Activated T-cell treated with anti-CD3 and anti-CD28 coated beads, Interleukin-2, amount 50 U/mL, for 4 hours (primary cell): Measurements from ENCODE around the gene ADGRG3. TPM values are rescaled to one million over a fixed set of nuclear protein-coding genes. Genes with fewer than 3 reads are reported as not detected.
A peak's percentile ranks its signal among the peaks of the same experiment; 100 is the strongest.
"Not testable (repeated sequence)": the region's sequence is repeated elsewhere in the genome, so short reads cannot be mapped to it uniquely, and the experiment has no call there.

Experiments used
- ATAC-seq, 2 donors: fragments of 200-7000 bp; cut with Tn5 transposase; one replicate each; pipeline ENCODE4 v1.10.0; 2021
- DNase-seq: peaks from one replicate; pipeline ENCODE4 v3.0.0-alpha.2; 2020
- H3K27me3 Mint-ChIP-seq: one replicate; pipeline ENCODE4 v1.8.0; 2021; ENCODE audit warnings: low read depth, mixed read lengths
- H3K36me3 Mint-ChIP-seq: one replicate; pipeline ENCODE4 v1.8.0; 2022; ENCODE audit warnings: mixed read lengths; ENCODE audit not compliant: insufficient read depth
- H3K4me1 Mint-ChIP-seq: one replicate; pipeline ENCODE4 v1.8.0; 2021; ENCODE audit warnings: low read depth, mixed read lengths
- H3K4me3 Mint-ChIP-seq: one replicate; pipeline ENCODE4 v1.8.0; 2021; ENCODE audit warnings: mild to moderate bottlenecking, moderate library complexity, mixed read lengths
- H3K9me3 Mint-ChIP-seq: one replicate; pipeline ENCODE4 v1.8.0; 2021; ENCODE audit warnings: mixed read lengths
- total RNA-seq, 3 donors: library from RNA; stranded (reverse); gene quantifications; one replicate each; pipeline ENCODE4 v1.2.1, GENCODE V29; 2021

The ADGRG3 gene
- total RNA-seq, 3 donors from 2014 or later = not detected

DNA sequence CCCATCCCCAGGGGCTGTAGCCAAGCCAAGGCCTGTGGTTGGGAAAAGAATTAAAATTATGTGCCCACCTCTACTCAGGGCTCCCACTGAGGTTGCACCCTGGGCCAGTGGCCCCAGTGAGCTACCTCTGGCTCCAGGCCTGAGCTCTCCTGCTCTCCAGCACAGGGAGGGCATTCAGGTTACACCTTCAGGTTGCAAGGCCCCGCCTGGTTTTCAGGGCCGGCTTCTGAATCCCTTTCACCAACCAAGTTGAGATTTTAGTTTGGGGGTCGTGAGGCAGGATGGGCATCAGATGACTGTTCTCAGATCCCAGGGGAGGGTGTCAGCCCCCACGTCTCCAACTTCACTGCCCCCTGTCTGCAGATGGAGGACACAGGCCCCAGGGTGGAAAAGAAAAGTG lies 59.5 kb downstream of the ADGRG3 start:
- H3K36me3 Mint-ChIP-seq = peaks cover under 1% of the 10 kb centered on the region
- ATAC-seq (no peak), DNase-seq (no peak)
- no peaks in the 10 kb centered on the region for H3K4me1 Mint-ChIP-seq
- H3K9me3 Mint-ChIP-seq = peaks cover 2% of the 10 kb centered on the region
- H3K4me3 Mint-ChIP-seq = no peak overlapping the region
- H3K27me3 Mint-ChIP-seq = no peaks in the 10 kb centered on the region

DNA sequence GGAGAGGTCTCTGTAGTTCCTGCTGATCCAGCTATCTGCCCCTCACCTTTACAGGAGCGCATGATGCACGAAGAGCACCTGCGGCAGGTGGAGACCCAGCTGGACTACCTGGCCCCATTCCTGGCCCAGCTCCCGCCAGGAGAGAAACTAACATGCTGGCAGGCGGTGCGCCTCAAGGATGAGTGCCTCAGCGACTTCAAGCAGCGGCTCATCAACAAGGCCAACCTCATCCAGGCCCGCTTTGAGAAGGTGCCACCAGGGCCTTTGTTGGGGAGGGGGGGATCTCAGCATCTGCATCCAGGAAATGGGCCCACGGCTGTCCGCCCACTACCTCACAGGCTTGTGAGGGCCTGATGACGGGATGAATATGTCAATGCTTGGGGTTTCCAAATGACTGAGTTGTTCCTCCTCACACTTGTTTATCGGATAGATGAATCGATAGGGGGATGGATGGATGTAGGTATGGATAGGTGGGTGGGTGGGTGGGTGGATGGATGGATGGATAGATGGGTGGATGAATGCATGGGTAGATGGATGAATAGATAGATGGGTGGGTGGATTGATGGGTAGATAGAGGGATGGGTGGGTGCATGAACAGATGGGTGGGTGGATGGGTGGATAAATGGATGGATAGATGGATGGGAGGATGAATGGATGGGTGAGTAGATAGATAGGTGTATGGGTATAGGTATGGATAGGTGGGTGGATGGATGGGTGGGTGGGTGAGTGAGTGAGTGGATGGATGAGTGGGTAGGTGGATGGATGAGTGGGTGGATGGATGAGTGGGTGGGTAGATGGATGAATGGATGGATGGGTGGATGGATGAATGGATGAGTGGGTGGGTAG lies 60.5 kb downstream of the ADGRG3 start:
- DNase-seq (no peak), ATAC-seq (peak in 1 of 2 donors; percentile 46)
- Mint-ChIP-seq H3K4me1 (no peaks in the 10 kb centered on the region), H3K27me3 (no peaks in the 10 kb centered on the region), H3K4me3 (no peak overlapping the region), H3K36me3 (peaks cover 8% of the 10 kb centered on the region), H3K9me3 (peaks cover 11% of the 10 kb centered on the region)

DNA sequence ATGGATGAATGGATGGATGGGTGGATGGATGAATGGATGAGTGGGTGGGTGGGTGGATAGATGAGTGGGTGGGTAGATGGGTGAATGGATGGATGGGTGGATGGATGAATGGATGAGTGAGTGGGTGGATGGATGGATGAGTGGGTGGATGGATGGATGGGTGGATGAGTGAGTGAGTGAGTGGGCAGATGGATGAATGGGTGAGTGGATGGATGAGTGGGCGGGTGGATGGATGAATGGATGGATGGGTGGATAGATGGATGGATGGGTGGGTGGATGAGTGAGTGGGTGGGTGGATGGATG lies 61.0 kb downstream of the ADGRG3 start:
- Mint-ChIP-seq H3K27me3 (no peaks in the 10 kb centered on the region), H3K9me3 (peaks cover 11% of the 10 kb centered on the region), H3K36me3 (peaks cover 8% of the 10 kb centered on the region), H3K4me3 (no peak overlapping the region), H3K4me1 (no peaks in the 10 kb centered on the region)
- no peak for ATAC-seq
- DNase-seq = no peak

DNA sequence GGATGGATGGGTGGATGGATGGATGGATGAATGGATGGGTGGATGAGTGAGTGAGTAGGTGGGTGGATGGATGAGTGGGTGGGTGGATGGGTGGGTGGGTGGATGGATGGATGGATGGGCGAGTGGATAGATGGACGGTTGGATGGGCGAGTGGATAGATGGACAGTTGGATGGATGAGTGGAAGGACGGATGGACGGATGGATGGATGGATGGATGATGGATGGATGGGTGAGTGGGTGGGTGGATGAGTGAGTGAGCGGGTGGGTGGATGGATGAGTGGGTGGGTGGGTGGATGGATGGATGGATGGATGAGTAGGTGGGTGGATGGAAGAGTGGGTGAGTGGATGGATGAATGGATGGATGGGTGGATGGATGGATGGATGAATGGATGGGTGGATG lies 61.7 kb downstream of the ADGRG3 start:
- not testable (repeated sequence) for H3K4me3 Mint-ChIP-seq, DNase-seq, H3K4me1 Mint-ChIP-seq, H3K27me3 Mint-ChIP-seq, H3K36me3 Mint-ChIP-seq, ATAC-seq
- peaks cover 11% of the 10 kb centered on the region for H3K9me3 Mint-ChIP-seq

DNA sequence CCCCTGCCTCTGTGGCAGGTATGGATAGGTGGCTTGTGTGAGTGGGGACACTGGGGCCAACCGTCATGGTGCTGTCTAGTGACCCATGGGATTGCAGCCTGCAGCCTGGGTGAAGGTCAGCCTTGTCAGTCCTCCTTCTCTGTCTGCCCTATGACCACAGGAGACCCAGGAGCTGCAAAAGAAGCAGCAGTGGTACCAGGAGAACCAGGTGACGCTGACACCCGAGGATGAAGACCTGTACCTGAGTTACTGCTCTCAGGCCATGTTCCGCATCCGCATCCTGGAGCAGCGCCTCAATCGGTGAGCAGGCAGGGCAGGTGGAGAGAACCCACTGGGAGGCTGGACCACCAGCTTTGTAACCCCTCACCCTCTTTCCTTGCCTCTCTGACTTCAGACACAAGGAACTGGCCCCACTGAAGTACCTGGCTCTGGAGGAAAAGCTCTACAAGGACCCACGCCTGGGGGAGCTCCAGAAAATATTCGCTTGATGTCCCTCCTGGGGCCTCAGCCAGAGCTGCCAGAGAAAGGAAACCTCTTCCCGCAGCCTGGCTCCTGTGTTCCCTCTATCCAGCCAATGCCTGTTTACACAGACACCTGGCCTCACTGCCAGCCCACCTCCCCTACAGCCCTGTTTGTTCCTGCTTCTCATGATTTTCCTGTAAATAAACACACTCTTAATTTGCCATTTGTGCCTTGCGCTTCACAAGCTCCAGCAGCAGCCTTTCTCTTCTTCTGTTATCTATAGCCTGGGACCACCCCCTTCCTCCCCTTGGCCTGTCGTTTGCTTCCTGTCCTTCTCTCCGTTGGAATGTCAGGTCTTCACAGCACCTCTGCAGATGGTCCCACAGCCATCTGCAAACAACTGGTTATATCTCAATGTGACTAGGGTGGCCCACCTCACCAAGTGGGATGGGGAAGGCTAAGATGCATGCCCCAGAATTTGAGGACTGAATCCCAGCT lies 62.9 kb downstream of the ADGRG3 start:
- Mint-ChIP-seq H3K4me1 (peaks cover 7% of the 10 kb centered on the region), H3K4me3 (no peak overlapping the region), H3K36me3 (peaks cover 8% of the 10 kb centered on the region), H3K27me3 (no peaks in the 10 kb centered on the region), H3K9me3 (peaks cover 11% of the 10 kb centered on the region)
- ATAC-seq (no peak), DNase-seq (no peak)

DNA sequence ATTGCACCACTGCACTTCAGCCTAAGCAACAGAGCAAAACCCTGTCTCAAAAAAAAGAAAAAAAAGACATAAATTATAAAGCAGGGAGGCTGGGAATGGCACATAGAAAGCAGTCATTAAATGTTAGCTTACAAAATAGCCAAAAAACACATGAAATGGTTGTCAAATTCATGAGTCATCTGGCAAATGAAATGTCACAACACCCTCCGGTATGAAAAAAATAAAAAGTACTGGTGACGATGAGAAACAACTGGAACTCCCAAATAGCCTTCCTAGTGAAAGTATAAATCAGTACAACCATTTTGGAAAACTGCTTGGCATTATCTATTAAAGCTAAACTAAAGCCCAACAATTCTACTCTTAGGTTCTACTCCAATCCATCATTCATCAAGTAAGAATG lies 63.9 kb downstream of the ADGRG3 start:
- no peak overlapping the region for H3K4me3 Mint-ChIP-seq
- no peaks in the 10 kb centered on the region for H3K27me3 Mint-ChIP-seq
- H3K36me3 Mint-ChIP-seq = peaks cover 8% of the 10 kb centered on the region
- peaks cover 16% of the 10 kb centered on the region for H3K4me1 Mint-ChIP-seq
- peaks cover 11% of the 10 kb centered on the region for H3K9me3 Mint-ChIP-seq
- no peak for ATAC-seq
- DNase-seq = no peak

DNA sequence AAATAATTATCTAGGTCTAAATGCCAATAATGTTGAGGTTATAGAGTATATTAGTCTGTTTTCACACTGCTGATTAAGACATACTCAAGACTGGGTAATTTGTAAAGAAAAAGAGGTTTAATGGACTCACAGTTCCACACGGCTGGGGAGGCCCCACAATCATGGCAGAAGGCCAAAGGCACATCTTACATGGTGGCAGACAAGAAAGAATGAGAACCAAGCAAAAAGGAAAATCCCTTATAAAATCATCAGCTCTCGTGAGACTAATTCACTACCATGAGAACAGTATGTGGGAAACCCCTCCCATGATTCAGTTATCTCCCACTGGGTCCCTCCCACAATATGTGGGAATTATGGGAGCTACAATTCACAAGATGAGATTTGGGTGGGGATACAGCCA lies 64.6 kb downstream of the ADGRG3 start:
- Mint-ChIP-seq H3K4me3 (peak overlapping the region; percentile 27), H3K36me3 (peaks cover 8% of the 10 kb centered on the region), H3K27me3 (no peaks in the 10 kb centered on the region), H3K4me1 (peaks cover 23% of the 10 kb centered on the region), H3K9me3 (peaks cover 11% of the 10 kb centered on the region)
- DNase-seq (no peak), ATAC-seq (no peak)

DNA sequence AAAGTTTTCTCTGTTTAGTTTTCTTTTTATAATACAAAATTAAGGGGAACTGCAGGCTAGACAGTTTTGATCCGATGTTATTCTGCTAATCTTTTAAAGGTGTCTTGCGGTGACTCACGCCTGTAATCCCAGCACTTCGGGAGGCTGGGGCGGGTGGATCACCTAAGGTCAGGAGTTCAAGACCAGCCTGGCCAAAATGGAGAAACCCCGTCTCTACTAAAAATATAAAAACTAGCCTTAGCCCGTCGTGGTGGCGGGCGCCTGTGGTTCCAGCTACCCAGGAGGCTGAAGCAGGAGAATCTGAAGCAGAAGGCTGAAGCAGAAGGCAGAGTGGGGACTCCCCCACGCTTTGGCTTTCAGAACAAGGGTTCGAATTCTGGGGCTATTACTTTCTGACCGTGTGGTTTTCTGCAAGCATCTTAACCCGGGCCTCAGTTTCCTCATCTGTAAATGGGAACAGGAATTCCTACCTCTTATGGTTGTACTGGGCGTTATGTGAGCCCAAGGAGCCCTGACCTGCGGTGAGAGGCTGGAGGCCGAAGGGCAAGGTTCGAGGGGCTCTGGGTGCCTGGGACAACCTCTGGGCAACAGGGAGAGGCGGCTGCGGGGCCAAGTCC lies 66.3 kb downstream of the ADGRG3 start:
- peaks cover 11% of the 10 kb centered on the region for H3K9me3 Mint-ChIP-seq
- no peak for DNase-seq
- H3K27me3 Mint-ChIP-seq = no peaks in the 10 kb centered on the region
- ATAC-seq = no peak
- H3K4me3 Mint-ChIP-seq = peak overlapping the region; percentile 94
- H3K36me3 Mint-ChIP-seq = peaks cover 8% of the 10 kb centered on the region
- peaks cover 23% of the 10 kb centered on the region for H3K4me1 Mint-ChIP-seq

DNA sequence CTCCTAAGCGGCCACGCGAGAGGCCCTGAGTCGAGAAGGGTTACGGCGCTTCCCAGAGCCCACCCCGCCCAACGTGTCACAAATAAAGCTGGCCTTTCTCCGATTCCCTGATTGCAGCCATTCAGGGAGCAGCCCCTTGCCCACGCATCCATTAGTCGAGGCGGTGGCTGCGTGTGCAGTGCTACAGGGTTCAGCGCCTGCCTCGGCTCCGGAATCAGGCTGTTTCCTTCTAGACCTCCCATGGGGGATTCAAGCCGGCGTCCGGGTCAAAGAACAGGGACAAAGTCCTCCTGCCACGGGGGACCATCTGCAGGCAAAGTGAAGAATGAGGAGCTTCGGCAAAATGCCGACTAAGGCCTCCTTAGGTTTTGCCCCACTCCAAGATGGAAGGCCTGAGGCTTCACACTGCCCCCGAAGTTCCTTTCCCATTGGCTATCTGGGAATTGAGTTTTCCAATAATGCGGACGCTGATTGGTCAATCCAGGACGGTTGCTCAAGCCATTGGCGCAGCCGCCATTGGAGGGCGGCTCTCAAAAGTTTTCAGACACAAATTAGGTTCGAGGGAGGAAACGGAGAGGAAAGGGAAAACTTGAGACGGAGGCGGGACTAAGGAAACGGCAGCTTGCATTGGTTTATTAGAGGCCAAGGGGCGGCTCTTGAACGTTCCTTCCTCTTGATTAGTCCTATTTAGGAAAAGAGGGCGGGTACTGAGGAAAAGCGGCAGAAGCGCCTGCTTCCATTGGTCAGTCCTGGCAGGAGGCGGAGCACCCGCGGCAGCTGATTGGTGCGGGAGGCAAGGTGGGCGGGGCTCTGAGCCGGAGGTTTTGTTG lies 67.0 kb downstream of the ADGRG3 start:
- Mint-ChIP-seq H3K4me1 (peaks cover 23% of the 10 kb centered on the region), H3K36me3 (peaks cover 8% of the 10 kb centered on the region), H3K9me3 (peaks cover 11% of the 10 kb centered on the region), H3K4me3 (peak overlapping the region; percentile 94), H3K27me3 (no peaks in the 10 kb centered on the region)
- ATAC-seq = peak; percentile 91 to 96
- peak; percentile 95 for DNase-seq

DNA sequence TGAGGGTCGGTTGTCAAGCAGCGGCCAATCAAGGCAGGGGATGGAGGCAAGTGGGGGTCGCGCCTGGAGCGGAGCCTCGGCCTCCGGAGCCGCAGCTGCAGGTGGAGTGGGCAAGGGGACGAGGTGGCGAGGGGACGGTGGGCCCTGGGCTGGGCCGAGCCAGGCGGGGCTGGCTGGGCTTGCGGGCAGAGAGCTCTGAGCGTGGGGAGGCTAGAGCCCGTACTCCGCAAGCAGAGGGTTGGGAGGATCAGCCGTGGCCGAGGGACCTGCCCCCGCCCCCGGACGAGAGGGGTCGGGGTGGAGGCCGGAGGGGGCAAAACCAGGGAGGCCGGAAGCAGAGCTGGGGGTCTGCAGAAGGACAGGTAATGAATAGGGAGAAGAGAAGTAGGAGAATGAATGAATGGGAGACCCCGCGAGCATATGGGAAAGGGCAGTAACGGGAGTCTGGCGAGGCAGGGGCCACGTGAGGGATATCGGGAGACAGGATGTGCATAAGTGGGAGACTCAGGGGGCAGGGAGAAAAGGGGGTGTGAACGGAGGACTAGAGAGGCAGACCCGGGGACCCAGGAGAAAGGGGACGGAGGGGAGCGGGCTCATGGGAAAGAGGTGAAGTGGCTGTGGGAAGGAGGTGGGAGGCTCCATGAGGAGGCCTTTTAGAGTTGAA lies 67.8 kb downstream of the ADGRG3 start, which contains the start of gene KATNB1:
Gene KATNB1, plus strand, starts transcription at position 16 of the 664 bp plus-strand sequence. CDS start 1,474 bp downstream, outside the sequence.
- peak within 1 kb of the TSS; percentile 94 for H3K4me3 Mint-ChIP-seq
- H3K36me3 Mint-ChIP-seq = peaks cover 8% of the 10 kb centered on the region
- DNase-seq (no peak), ATAC-seq (no peak)
- peaks cover 11% of the 10 kb centered on the region for H3K9me3 Mint-ChIP-seq
- H3K27me3 Mint-ChIP-seq = no peaks in the 10 kb centered on the region
- H3K4me1 Mint-ChIP-seq = peaks cover 23% of the 10 kb centered on the region

DNA sequence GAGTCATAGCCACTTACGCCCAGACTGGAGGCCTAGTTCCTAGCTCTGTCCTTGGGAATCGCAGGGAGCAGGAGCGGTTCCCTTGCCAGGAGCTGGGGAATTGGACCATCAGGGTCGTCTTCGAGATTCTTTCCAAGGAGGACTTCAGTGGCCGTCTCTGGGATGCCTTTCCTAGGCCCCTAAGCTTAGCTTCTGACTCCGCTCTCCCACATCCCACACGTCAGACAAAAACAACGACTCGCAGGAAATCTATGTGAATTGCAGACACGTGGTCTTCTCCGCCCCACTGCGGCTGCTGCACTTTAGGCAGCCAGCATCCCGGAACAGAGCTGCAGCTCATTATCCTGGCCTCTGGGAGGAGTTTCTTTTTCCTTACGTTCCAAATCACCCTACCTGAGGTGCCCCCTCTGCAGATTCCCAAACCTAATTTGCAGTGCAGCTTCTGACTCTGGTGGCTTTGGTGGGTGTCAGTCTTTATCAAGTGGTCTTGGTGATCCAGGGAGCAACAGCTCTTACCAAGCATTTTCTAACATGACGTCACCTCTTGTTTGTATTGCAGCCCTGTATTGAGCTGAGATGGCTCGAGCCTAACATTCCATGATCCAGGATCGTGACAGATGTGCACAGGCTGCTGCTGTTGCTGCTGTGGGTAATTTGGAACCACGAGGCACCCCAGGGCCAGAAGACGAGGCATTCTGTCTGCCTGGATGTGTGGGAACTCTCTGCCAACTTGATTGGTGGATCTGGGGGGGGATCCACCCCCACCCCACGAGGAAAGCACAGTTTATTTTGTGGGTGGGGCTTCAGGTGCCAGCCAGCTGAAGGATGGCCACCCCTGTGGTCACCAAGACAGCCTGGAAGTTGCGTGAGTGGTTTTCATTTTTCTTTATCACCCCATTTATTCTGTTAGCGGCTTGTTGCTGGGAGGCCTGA lies 68.6 kb downstream of the ADGRG3 start:
- DNase-seq (no peak), ATAC-seq (no peak)
- Mint-ChIP-seq H3K4me1 (peaks cover 23% of the 10 kb centered on the region), H3K36me3 (peaks cover 8% of the 10 kb centered on the region), H3K9me3 (peaks cover 11% of the 10 kb centered on the region), H3K27me3 (no peaks in the 10 kb centered on the region), H3K4me3 (peak overlapping the region; percentile 94)

DNA sequence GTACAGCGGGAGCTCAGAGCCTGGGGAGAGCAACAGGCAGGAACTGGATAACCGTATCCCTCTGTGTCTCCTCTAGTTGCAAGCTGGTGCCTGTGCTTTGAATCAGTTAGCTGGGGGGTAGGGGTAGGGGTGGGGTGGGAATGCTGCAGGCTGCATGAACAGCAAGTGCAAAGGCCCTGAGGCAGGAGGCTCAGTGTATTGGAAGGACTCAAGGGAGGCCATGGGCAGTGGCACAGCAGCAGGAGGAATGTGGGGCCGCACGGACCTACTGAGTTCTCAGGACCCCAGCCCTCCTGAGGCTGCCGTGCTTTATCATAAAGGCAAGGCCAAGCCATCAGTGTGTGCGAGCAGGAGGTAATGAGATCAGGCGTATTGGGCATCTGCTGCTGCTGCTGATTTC lies 70.7 kb downstream of the ADGRG3 start:
- Mint-ChIP-seq H3K4me3 (no peak overlapping the region), H3K36me3 (peaks cover 2% of the 10 kb centered on the region), H3K9me3 (no peaks in the 10 kb centered on the region), H3K27me3 (no peaks in the 10 kb centered on the region), H3K4me1 (peaks cover 23% of the 10 kb centered on the region)
- no peak for ATAC-seq
- DNase-seq = no peak
